GM18499 (cell line): ENCODE measurements around the gene IL18.
"Not testable (repeated sequence)": the region's sequence is repeated elsewhere in the genome, so short reads cannot be mapped to it uniquely, and the experiment has no call there.

ENCODE experiments used
- ATAC-seq: cut with Tn5 transposase; IDR thresholded peaks from one replicate; pipeline ENCODE4 v1.9.1; 2021; ENCODE audit warnings: moderate number of reproducible peaks; ENCODE audit not compliant: insufficient read depth, unreplicated experiment

The IL18 gene

DNA sequence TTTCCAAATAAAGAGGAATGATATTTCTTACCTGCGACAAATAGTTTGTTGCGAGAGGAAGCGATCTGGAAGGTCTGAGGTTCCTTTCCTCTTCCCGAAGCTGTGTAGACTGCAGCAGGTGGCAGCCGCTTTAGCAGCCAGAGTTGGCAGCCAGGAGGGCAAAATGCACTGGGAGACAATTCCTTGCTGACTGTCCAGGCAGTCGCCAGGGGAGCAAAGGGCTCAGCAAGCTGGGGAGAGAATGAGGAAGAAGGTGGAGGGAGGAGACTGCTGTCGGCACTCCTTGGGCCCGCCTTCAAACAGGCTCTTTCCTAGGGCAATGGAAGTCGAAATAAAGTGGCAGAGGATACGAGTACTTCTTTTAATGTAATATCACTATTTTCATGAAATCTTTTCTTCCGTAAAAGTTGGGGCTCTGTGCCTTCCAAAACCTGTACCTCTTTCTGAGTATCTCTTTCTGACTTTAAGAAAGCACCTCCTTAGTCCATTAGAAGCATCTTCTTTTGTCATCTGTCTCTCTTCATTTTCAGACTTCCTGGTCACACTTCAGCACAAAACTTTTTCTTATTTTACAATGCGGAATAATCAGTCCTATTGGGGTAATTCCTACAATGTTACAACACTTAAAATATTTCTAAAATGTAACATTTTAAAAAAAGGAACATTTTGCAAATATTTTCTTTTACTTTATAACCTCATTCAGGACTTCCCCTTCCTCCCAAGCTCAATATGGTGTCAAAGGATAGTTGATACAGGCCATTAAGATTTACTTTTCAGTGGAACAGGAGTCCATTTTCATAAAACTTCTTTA, at the start of gene IL18:
Gene IL18, minus strand, starts transcription at position 220 of the 811 bp plus-strand sequence. CDS start 9,041 bp downstream, outside the sequence.
- no peak for ATAC-seq

GRCh38 chr11:112212710-112213109, 48.8 kb upstream of the IL18 start:
- no peak for ATAC-seq

GRCh38 chr11:112212290-112212689, 48.4 kb upstream of the IL18 start:
- ATAC-seq = no peak

- no peak for ATAC-seq
These were observed 47.6 kb upstream of the IL18 start for GRCh38 chr11:112211536-112211935.

DNA sequence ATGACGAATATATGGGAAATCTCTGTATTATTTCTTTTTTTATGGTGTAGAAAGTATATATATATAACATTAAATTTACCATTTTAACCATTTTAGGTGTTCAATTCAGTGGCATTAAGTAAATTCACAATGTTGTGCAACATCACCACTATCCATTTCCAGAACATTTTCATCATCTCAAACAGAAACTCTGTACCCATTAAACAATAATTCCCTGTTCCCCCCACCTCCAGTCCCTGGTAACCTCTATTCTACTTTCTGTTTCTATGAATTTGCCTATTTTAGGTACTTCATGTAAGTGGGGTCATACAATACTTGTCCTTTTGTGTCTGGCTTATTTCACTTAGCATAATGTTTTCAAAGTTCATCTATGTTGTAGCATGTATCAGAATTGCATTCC, 47.0 kb upstream of the IL18 start:
- no peak for ATAC-seq

DNA sequence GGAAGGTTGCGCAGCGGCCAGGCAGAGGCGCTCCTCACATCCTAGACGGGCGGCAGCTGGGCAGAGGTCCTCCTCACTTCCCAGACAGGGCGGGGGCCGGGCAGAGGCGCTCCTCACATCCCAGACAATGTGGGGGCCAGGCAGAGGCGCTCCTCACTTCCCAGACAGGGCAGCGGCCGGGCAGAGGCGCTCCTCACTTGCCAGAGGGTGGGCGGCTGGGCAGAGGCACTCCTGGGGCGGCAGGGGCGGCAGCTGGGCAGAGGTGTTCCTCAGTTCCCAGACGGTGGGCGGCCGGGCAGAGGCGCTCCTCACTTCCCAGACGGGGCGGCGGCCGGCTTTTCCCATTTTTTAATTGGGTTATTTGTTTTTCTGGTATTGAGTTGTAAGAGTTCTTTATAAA, 42.2 kb upstream of the IL18 start:
- ATAC-seq = no peak

GRCh38 chr11:112200252-112200651, 36.4 kb upstream of the IL18 start:
- no peak for ATAC-seq

- not testable (repeated sequence) for ATAC-seq
These were observed 35.2 kb upstream of the IL18 start for GRCh38 chr11:112199101-112199500.

- ATAC-seq = no peak
These were observed 32.7 kb upstream of the IL18 start for GRCh38 chr11:112196519-112197087.

DNA sequence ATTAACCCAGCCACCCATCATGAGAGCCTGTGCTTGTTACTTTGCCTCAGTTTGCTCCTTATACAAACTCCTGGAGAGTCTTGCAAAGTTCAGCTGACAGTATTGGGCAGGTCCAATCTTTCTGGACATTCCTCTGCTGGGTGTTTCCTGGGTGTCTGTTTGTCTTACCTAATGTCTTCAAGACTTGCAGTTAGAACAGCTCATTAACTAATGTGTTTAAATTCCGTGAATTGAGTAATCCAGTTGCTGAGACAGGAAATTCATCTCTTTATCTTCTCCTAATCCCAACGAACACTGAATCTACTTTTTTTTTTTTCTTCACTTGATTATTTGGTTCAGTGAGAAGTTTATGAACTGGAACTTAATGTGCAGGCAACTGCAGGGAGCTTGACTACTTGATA, 32.1 kb upstream of the IL18 start:
- no peak for ATAC-seq

DNA sequence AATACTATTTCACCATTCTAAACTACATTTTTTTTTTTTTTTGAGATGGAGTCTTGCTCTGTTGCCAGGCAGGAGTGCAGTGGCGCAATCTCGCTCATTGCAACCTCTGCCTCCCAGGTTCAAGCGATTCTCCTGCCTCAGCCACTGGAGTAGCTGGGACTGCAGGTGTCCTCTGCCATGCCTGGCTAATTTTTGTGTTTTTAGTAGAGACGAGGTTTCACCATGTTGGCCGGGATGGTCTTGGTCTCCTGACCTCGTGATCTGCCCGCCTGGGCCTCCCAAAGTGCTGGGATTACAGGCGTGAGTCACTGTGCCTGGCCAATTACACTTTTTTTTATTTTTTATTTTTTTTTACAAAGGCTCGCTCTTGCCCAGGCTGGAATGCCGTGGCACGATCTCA, 31.2 kb upstream of the IL18 start:
- ATAC-seq = not testable (repeated sequence)

- no peak for ATAC-seq
These were observed 22.4 kb upstream of the IL18 start for GRCh38 chr11:112186304-112186703.

- ATAC-seq = no peak
These were observed 22.0 kb upstream of the IL18 start for GRCh38 chr11:112185883-112186282.

DNA sequence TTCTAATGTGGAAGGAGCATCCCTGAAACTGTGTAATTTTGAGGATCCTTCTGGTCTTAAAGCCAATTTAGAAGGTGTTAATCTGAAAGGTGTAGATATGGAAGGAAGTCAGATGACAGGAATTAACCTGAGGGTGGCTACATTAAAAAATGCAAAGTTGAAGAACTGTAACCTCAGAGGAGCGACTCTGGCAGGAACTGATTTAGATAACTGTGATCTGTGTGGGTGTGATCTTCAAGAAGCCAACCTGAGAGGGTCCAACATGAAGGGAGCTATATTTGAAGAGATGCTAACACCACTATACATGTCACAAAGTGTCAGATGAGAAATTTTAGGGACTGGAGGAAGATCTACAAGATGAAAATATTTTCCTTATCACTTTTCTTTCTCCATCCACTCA, 19.0 kb upstream of the IL18 start:
- no peak for ATAC-seq

- no peak for ATAC-seq
These were observed 15.7 kb upstream of the IL18 start for GRCh38 chr11:112179601-112180000.

- no peak for ATAC-seq
These were observed 15.0 kb upstream of the IL18 start for GRCh38 chr11:112178936-112179335.

- ATAC-seq = no peak
These were observed 14.5 kb upstream of the IL18 start for GRCh38 chr11:112178428-112178827.

- no peak for ATAC-seq
These were observed 13.7 kb upstream of the IL18 start for GRCh38 chr11:112177589-112177988.

DNA sequence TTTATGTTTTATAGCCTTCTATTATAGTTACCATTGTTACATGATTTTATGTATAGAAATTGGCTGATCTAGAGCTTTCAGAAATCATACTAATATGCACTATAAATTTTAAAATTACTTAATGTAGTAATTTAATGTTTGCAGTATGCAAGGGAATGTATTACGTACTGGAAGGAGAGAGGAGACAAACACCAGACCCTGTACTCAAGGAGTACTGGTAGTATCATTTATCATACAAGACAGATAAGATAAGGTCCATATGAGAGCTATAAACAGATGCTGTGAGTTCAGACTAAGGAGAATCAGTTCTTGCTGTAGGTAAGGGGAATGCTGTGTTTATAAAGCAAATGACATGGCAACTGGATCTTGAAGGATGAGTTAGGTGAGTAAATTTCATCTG, 12.2 kb upstream of the IL18 start:
- ATAC-seq = no peak

DNA sequence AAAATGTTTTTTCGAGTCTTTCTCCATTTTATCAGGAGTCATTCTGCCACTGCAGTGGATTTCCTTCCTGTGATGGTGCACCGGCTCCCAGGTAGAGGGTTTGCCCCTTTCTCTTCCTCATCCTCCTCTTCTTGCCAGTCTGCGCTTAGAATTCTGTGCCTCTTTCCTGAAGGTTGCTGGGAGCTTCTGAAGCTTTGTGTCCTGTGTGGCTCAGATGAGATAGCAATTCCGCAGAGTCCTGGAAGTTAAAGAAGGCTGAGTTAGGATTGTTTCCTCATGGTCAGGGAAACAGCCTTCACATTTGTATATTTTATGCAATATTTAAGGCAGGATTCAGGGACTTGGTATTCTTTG, 11.7 kb upstream of the IL18 start:
- no peak for ATAC-seq

DNA sequence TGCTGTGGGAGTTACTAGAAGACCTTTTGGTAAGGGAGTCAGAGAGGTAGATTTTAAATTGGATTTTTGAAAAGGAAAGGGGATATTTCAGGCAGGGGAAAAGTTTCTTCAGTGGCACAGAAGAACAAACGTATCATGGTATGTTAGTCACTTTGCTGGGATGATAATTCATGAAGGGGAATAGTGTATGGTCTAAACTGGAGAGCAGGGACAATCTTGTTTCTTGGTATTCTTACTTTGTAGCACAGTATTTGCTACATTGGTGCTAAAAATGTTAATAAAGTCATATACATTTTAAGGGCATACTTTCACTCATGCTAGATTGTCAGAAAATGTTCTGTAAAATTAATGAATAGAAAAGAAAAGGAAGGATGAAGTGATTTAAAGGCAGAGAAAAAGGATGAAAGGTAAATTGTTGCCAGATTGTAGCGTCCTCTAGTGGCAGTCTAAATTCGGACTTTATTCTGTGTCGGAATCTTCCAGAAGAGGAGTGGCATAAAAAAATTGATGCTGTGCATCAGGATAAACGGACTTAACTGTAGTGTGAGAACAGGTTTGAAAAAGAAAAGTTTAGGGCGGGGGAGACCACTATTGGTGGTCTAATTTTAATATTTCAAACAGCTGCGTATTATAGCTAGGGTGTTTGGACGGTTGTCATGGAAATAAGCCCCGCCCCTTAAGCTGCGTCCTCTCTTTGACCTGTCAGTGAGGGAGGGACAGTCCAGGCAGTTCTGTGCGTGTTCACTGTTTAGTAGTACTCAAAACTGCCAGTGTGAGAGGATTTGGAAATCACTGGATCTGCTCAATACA, 11.1 kb upstream of the IL18 start, which contains the start of gene BCO2:
Gene BCO2, plus strand, starts transcription at position 724 of the 810 bp plus-strand sequence. CDS start 90 bp downstream, outside the sequence.
- no peak for ATAC-seq
